ENCODE measurements around the gene TPGS2.

The TPGS2 gene

DNA sequence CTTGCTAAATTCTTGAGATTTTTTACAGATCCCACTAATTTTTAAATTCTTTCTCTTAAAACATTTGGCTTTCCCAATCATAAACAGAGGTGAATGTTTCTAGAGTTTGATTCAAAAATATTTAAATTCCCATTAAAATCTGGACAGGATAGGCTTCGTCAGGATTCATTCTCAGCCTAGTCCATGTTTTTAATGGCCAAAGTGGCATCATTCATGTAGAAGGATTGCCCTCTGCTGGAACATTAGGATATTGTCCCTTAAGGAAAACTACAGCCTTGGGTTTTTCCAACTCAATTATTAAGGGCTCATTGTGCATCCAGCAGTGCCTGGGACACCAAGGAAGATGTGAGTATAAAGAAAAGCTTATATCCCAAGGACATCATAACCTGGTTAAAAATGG lies 71.7 kb downstream of the TPGS2 start:
- H3K27me3 Mint-ChIP-seq: peaks cover 7% of the 10 kb centered on the region
- ATAC-seq: no peak
- no peak overlapping the region for H3K27ac Mint-ChIP-seq
- no peaks in the 10 kb centered on the region for H3K36me3 Mint-ChIP-seq (ENCODE audit: low read depth)
- no peak overlapping the region for H3K4me3 Mint-ChIP-seq
- H3K4me1 Mint-ChIP-seq: no peaks in the 10 kb centered on the region
- H3K9me3 Mint-ChIP-seq: no peaks in the 10 kb centered on the region
- no peak for DNase-seq

GRCh38 chr18:36756242-36756641 lies 72.6 kb downstream of the TPGS2 start:
- peaks cover 6% of the 10 kb centered on the region for H3K27me3 Mint-ChIP-seq
- DNase-seq (no peak), ATAC-seq (no peak)
- no peaks in the 10 kb centered on the region for H3K9me3 Mint-ChIP-seq
- H3K27ac Mint-ChIP-seq: no peak overlapping the region
- H3K36me3 Mint-ChIP-seq (ENCODE audit: low read depth): no peaks in the 10 kb centered on the region
- no peaks in the 10 kb centered on the region for H3K4me1 Mint-ChIP-seq
- H3K4me3 Mint-ChIP-seq: no peak overlapping the region

GRCh38 chr18:36752929-36753865 lies 75.6 kb downstream of the TPGS2 start:
- no peak for ATAC-seq
- no peak overlapping the region for H3K4me3 Mint-ChIP-seq
- DNase-seq: no peak
- no peaks in the 10 kb centered on the region for H3K36me3 Mint-ChIP-seq (ENCODE audit: low read depth)
- H3K4me1 Mint-ChIP-seq: no peaks in the 10 kb centered on the region
- no peak overlapping the region for H3K27ac Mint-ChIP-seq
- peaks cover 2% of the 10 kb centered on the region for H3K27me3 Mint-ChIP-seq
- H3K9me3 Mint-ChIP-seq: no peaks in the 10 kb centered on the region

DNA sequence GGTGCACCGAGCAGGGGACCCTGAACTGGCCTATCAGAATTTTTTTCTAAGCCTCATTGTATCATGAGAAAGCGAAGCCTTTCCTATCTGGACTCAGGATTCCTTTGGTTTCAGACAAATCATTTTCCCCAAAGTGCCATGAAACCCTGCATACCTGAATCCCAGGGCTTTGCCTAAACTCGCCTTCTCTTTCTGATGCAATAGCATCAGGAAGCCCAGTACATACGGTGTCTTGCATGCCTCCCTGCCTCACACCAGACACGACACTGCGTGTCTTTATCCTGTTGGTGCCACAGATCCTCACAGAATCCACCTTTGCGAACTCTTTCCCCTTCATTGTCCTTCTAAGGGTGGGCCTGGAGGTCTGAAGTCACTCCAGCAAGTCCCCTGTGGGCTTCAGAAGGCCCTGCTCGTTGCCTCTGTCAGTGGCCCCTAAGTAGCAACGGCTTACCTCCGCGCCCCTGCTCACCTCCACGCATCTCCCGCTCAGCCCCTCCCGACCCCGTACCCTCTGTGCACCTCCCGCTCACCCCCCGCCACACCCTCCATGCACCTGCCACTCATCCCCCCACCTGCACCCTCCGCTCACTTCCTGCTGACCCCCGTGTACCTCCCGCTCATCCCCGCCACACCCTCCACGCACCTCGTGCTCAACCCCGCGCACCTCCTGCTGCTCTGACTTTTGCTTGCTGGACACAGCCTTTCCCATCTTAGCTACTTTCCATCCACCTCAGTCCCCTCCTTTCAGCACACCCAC lies 83.4 kb downstream of the TPGS2 start:
- DNase-seq: no peak
- Mint-ChIP-seq H3K36me3 (ENCODE audit: low read depth) (no peaks in the 10 kb centered on the region), H3K4me1 (no peaks in the 10 kb centered on the region), H3K4me3 (no peak overlapping the region), H3K27me3 (peaks cover 14% of the 10 kb centered on the region), H3K9me3 (no peaks in the 10 kb centered on the region), H3K27ac (no peak overlapping the region)
- ATAC-seq: no peak

DNA sequence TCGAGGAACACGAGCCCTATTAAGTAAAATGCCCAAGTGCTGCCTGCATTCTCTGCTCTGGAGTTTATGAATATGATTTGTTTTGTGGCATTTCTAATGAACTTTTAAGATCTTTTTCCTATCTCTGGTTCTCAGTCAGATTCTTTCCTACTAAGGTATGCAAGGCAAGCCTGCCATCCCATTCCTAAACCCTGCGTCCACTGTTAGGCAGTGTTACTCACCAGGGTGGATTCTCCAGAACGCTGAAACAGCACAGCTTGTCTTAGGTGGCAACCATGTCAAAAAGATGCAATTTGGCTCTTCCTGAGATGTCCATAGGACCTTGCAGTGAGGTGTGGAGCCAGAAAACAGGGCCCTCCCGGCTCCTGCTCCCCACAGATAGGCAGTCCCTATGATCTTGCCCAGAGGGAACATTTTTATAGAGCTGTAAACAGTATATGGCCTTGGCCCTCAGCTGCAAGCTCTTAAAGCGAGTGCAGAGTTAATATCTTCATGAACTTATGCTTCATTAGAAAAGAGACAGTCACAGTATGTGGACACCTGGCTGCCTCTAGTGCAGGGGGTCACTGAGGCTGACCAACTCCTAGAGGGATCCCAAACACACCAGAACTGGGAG lies 84.4 kb downstream of the TPGS2 start:
- peaks cover 14% of the 10 kb centered on the region for H3K27me3 Mint-ChIP-seq
- H3K4me1 Mint-ChIP-seq: no peaks in the 10 kb centered on the region
- ATAC-seq (no peak), DNase-seq (no peak)
- H3K36me3 Mint-ChIP-seq (ENCODE audit: low read depth): no peaks in the 10 kb centered on the region
- no peak overlapping the region for H3K4me3 Mint-ChIP-seq
- H3K9me3 Mint-ChIP-seq: no peaks in the 10 kb centered on the region
- no peak overlapping the region for H3K27ac Mint-ChIP-seq
